NOMO-1 treated with DMSO at 0.1 percent for 48 hours (cell line): ENCODE results near the gene MED17.
A peak's percentile ranks its signal among the peaks of the same experiment; 100 is the strongest.
"Not testable (repeated sequence)": the region's sequence is repeated elsewhere in the genome, so short reads cannot be mapped to it uniquely, and the experiment has no call there.

ENCODE experiments used
- DNase-seq: peaks from one replicate; lab custom pipeline; 2025; ENCODE audit not compliant: unreplicated experiment; lab: John Stamatoyannopoulos, UW

Gene MED17

DNA sequence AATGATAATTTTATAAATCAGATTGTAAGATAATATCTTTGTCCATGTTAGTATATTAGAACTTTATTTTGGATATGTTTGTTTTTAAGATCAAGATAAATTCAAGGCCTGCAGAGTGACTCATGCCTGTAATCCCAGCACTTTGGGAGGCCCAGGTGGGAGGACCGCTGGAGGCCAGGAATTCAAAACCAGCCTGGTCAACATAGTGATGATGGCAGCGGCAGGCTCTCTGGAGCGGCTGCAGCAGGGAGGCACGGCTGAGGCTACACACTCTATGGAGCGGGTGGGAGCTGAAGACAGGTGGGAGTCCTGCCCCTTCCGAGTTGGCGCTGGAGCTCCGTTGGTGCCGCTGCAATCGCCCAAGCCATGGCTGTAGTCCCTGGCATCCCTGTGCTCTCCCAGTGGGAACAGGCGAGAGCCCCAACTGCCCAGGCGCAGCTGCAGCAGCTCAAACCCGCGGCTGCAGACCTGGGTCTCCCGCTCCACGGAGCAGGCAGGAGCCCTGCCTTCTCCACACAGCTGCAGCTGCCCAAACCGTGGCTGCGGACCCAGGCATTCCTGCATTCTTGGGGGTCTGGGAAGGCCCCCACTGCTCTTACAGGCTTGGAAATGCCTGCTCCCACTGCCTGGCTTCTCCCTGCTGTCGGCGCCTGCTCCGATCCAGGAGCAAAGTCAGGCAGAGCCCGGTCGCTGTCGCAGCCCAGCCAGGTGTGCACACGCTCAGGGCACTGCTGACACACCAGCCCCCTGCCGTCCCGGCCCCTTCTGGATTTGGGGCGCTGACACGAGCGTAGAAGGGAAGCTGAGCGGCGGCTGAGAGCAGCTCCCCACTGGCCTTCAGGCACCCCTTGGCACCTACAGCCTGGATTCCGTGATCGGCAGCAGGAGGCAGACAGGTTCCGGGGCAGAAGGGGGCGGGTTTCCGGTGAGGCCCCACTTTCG, 25.9 kb upstream of the MED17 start:
- DNase-seq: no peak

- DNase-seq: not testable (repeated sequence)
Observed at GRCh38 chr11:93759123-93759522, 25.0 kb upstream of the MED17 start.

GRCh38 chr11:93761910-93762309, 22.2 kb upstream of the MED17 start:
- no peak for DNase-seq

DNA sequence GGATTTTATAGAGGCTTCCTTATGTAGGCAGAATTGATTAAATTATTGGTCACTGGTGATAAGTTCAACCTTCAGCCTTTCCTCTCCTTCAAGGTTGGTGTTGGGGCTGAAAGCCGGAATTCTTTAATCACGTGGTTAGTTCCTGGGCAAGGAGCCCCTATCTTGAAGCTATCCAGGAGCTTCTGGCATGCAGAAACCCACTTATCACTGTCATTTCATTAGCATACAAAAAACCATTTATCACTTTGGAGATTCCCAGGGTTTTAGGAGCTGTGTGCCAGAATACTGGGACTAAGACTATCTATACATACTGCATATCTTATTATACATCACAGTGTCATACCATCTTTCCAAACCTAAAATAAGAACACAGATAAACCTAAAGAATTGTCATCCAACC, 18.5 kb upstream of the MED17 start:
- DNase-seq: no peak

- DNase-seq: no peak
Observed at GRCh38 chr11:93766504-93766903, 17.6 kb upstream of the MED17 start.

GRCh38 chr11:93767018-93767417, 17.1 kb upstream of the MED17 start:
- DNase-seq: no peak

- DNase-seq: no peak
Observed at GRCh38 chr11:93770160-93770559, 13.9 kb upstream of the MED17 start.

DNA sequence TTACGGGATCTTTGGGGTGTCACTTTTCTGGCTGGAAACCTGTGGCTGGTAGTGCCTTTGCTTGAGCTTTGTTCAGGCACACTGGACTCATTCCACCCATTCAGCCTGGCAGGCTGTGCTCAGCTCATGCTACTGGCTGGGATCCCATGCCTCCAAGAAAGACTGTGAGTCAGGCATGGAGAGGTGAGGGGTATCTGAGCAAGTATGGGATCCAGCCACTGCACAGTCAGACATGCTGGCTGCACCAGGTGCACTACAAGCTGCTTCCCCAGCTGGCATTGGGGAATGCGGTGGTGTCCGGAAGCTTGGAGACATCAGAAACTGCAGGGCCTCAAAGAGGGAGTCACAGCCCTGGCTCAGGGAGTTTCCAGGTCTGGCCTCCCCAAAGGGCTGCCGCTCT, 12.0 kb upstream of the MED17 start:
- no peak for DNase-seq

DNA sequence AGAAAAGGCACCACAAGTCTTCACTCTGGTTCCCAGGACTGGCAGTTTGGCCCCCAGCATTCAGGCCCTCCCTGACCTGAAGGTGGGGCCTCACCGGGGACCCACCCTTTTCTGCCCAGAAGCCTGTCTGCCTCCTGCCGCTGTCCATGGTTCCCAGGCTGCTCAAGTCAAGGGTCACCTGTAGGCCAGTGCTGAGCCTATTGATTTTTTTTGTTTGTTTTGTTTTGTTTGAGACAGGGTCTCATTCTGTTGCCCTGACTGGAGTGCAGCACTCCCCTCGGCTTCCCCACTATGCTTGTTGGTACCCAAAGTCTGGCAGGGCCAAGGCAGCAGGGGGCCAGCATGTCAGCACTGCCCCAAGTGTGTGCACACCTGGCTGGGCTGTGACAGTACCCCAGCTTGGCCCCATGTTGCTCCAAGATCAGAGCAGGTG, 11.0 kb upstream of the MED17 start:
- no peak for DNase-seq

GRCh38 chr11:93773601-93774200, 10.4 kb upstream of the MED17 start:
- no peak for DNase-seq

GRCh38 chr11:93774560-93774959, 9.5 kb upstream of the MED17 start:
- DNase-seq: peak; percentile 42

DNA sequence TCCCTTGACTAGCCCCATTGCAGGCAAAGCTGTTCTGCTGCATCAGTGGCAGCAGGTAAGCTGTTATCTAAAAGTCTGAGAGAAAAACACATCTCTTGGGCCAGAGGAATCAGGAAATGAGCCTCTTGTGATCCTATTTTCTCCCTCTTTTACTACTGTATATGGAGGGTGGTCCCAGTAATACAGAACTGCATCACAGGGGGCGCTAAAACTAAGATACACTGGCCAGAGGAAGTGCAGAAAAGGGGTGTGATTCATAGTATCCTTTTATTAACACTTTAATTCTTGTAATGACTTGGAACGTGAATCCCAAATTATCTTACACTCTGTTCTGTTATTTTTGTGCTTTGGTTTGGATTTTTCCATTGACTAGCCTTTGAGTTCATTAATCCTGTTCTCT, 8.8 kb upstream of the MED17 start:
- DNase-seq: no peak

DNA sequence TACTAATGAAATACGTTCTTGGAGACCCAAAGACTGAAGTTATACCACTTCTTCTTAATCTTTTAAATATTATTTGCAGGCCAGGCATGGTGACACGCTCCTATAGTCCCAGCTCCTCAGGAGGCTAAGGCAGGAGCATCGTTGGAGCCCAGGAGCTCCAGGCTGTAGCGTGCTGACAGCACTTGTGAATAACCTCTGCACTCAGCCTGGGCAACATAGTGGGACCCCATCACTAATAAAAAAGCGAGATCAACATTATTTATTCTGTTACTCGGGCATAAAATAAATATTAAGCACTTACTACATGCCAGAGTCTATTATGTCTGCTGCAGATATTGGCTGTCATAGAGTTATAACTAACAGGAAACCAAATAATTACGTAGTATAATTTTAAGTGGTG, 720 bp upstream of the MED17 start:
- no peak for DNase-seq

DNA sequence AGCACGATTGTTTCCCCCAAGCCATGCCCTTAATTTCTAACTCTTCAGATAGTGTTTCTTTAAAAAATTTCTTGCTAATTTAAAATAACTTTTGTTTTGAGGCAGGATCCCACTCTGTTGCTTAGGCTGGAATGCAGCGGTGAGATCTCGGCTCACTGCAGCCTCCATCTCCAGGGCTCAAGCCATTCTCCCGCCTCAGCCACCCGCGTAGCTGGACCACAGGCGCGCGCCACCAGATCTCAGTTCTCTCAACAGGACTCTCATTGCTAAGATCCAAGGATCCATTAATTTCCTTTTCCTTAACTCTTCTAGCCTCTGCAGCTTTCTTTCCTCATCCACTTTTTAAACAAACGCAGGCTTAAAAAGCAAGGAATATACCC, 327 bp upstream of the MED17 start:
- peak; percentile 67 for DNase-seq

DNA sequence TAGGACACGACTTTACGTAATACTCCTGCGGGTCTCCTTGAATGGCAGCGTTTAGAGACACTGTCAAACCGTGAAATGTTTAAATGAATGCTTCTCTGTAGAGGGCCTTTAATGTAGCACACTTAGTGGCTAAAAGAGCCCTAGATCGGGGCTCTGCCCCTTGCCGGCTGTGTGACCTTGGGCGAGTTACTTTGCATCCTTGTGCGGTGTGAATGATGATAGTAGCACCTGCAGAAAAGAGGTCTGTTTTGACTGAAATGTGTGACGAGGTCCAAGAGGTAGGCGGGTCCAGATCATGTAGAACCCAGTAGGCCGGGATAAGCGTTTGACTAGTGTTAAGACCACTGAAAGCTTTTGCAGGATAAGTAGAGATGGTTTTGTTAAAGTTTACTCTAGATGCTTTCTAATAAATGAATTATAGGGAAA, 866 bp downstream of the MED17 start:
- DNase-seq: no peak

DNA sequence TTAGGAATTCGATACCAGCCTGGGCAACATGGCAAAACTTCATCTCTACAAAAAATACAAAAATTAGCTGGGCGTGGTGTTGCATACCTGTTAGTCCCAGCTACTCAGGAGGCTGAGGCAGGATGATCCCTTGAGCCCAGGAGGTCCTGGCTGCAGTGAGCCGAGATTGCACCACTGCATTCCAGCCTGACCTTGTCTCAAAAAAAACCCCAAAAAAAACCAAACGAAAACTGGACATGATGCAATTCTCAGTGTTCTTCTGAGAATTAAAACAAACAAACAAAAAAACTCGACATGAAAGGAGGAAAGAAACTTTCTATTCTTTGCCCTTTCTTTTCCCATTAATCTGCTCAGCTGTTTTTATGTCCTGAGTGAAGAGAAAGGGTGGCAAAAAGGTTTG, 7.4 kb downstream of the MED17 start:
- no peak for DNase-seq

GRCh38 chr11:93796441-93797231, 12.6 kb downstream of the MED17 start:
- no peak for DNase-seq

GRCh38 chr11:93801366-93801765, 17.3 kb downstream of the MED17 start:
- DNase-seq: no peak

DNA sequence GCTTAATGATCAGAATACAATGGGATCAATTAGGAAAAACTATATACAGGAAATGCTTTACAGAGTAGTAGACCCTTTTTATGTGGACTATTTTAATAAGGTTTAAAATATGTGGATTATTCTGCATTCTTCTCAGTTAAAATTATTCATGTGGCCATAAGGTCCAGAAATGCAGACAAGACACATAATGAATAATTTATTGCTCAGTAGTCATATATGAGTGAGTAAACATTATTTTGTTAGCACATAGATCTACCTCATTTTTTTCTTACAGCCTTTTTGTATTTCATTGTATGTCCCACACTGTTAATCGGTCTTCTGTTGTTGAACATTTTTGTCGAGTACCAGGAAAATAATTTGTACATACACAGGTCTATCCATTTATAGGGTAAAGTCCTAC, 20.8 kb downstream of the MED17 start:
- no peak for DNase-seq

- DNase-seq: no peak
Observed at GRCh38 chr11:93807980-93808379, 23.9 kb downstream of the MED17 start.

DNA sequence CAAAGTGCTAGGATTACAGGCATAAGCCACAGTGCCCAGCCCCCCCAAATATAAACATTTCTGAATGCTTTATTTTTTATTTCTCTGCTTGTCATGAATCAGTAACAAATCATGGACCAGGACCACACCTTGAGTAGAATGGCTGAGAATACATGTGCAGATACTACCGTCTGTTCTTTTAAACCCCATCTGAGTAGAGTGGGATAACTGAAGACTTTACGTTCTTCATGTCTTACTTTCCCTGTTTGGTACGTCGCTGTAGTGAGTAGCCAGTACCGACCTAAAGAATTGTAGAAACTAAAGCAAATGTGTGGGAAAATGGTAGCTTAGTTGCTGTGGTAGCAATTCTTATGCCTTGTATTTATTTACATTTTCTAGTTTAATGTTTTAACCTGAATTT, 29.9 kb downstream of the MED17 start:
- DNase-seq: no peak
